Adipocyte (in vitro differentiated cells): ENCODE data around the gene RAMP2.
"Not testable (repeated sequence)": the region's sequence is repeated elsewhere in the genome, so short reads cannot be mapped to it uniquely, and the experiment has no call there.

Source experiments
- DNase-seq: peaks from one replicate; pipeline ENCODE4 v3.0.0-alpha.2; 2015; ENCODE audit warnings: low read depth
- H3K27me3 ChIP-seq: replicated peaks from 2 replicates; pipeline ENCODE4 v1.7.0; 2013; ENCODE audit warnings: mild to moderate bottlenecking, low read length, moderate library complexity; ENCODE audit not compliant: control insufficient read depth, insufficient read depth
- H3K36me3 ChIP-seq: 2 replicates; pipeline ENCODE4 v1.7.0; 2013; ENCODE audit warnings: low read length, mild to moderate bottlenecking, moderate library complexity; ENCODE audit not compliant: control insufficient read depth, insufficient read depth, severe bottlenecking
- H3K4me1 ChIP-seq: 2 replicates; pipeline ENCODE4 v1.7.0; 2013; ENCODE audit warnings: mild to moderate bottlenecking, low read length, moderate library complexity; ENCODE audit not compliant: control insufficient read depth, insufficient read depth
- H3K4me3 ChIP-seq: 2 replicates; pipeline ENCODE4 v1.7.0; 2013; ENCODE audit warnings: mild to moderate bottlenecking, low read length, moderate library complexity
- H3K9ac ChIP-seq: 2 replicates; pipeline ENCODE4 v1.7.0; 2013; ENCODE audit warnings: mild to moderate bottlenecking, low read length, moderate library complexity
- H3K9me3 ChIP-seq: 2 replicates; pipeline ENCODE4 v1.7.0; 2013; ENCODE audit warnings: mild to moderate bottlenecking, low read length, moderate library complexity; ENCODE audit not compliant: control insufficient read depth

RAMP2 gene

GRCh38 chr17:42760652-42761581 lies at the start of gene RAMP2:
RAMP2 (plus strand) TSS chr17:42761227; CDS start chr17:42761262, 35 bp downstream.
- no peaks in the 10 kb centered on the region for H3K27me3 ChIP-seq

GRCh38 chr17:42720996-42721583 lies 39.9 kb upstream of the RAMP2 start:
- DNase-seq = peak; percentile 92
- Histone ChIP-seq H3K36me3 (peaks cover 89% of the 10 kb centered on the region), H3K4me3 (no peak overlapping the region), H3K9ac (no peak overlapping the region), H3K9me3 (no peaks in the 10 kb centered on the region), H3K27me3 (no peaks in the 10 kb centered on the region), H3K4me1 (no peaks in the 10 kb centered on the region)

More at GRCh38 chr17:42760652-42761581, at the start of gene RAMP2:
- Histone ChIP-seq H3K36me3 (no peaks in the 10 kb centered on the region), H3K9ac (peak within 1 kb of the TSS; percentile 79), H3K9me3 (no peaks in the 10 kb centered on the region), H3K4me3 (peak within 1 kb of the TSS; percentile 72), H3K4me1 (peaks cover 19% of the 10 kb centered on the region)
- DNase-seq = peak; percentile 62

GRCh38 chr17:42723636-42724035 lies 37.4 kb upstream of the RAMP2 start:
- Histone ChIP-seq H3K4me3 (no peak overlapping the region), H3K27me3 (no peaks in the 10 kb centered on the region), H3K36me3 (peaks cover 79% of the 10 kb centered on the region), H3K9me3 (no peaks in the 10 kb centered on the region), H3K4me1 (no peaks in the 10 kb centered on the region), H3K9ac (no peak overlapping the region)
- DNase-seq = no peak

GRCh38 chr17:42725143-42725542 lies 35.9 kb upstream of the RAMP2 start:
- peaks cover 74% of the 10 kb centered on the region for H3K36me3 ChIP-seq
- no peaks in the 10 kb centered on the region for H3K9me3 ChIP-seq
- no peaks in the 10 kb centered on the region for H3K4me1 ChIP-seq
- H3K27me3 ChIP-seq = no peaks in the 10 kb centered on the region
- no peak for DNase-seq
- H3K4me3 ChIP-seq = no peak overlapping the region
- H3K9ac ChIP-seq = no peak overlapping the region

GRCh38 chr17:42740699-42741098 lies 20.3 kb upstream of the RAMP2 start:
- no peak for DNase-seq
- Histone ChIP-seq H3K9ac (no peak overlapping the region), H3K4me3 (no peak overlapping the region), H3K9me3 (no peaks in the 10 kb centered on the region), H3K27me3 (no peaks in the 10 kb centered on the region), H3K4me1 (peaks cover 28% of the 10 kb centered on the region), H3K36me3 (no peaks in the 10 kb centered on the region)

GRCh38 chr17:42742916-42743315 lies 18.1 kb upstream of the RAMP2 start:
- not testable (repeated sequence) for DNase-seq, H3K36me3 ChIP-seq, H3K4me3 ChIP-seq, H3K9me3 ChIP-seq, H3K27me3 ChIP-seq, H3K9ac ChIP-seq
- peaks cover 19% of the 10 kb centered on the region for H3K4me1 ChIP-seq

- Histone ChIP-seq H3K4me3 (peak overlapping the region; percentile 83), H3K4me1 (peaks cover 28% of the 10 kb centered on the region), H3K9me3 (no peaks in the 10 kb centered on the region), H3K36me3 (no peaks in the 10 kb centered on the region), H3K9ac (peak overlapping the region; percentile 87), H3K27me3 (no peaks in the 10 kb centered on the region)
- DNase-seq = no peak
These were observed 17.3 kb upstream of the RAMP2 start for GRCh38 chr17:42743595-42744282.

- peak overlapping the region; percentile 87 for H3K9ac ChIP-seq
- H3K27me3 ChIP-seq = no peaks in the 10 kb centered on the region
- H3K9me3 ChIP-seq = no peaks in the 10 kb centered on the region
- H3K36me3 ChIP-seq = no peaks in the 10 kb centered on the region
- peaks cover 33% of the 10 kb centered on the region for H3K4me1 ChIP-seq
- peak; percentile 63 for DNase-seq
- peak overlapping the region; percentile 83 for H3K4me3 ChIP-seq
These were observed 16.7 kb upstream of the RAMP2 start for GRCh38 chr17:42744283-42744805.

GRCh38 chr17:42744806-42745617 lies 16.0 kb upstream of the RAMP2 start, which contains the start of gene EZH1:
EZH1 (minus strand) TSS chr17:42745040; CDS start chr17:42728941, 16,099 bp downstream.
- H3K27me3 ChIP-seq = no peaks in the 10 kb centered on the region
- peak; percentile 98 for DNase-seq
- H3K4me1 ChIP-seq = peaks cover 40% of the 10 kb centered on the region
- H3K36me3 ChIP-seq = no peaks in the 10 kb centered on the region
- peak within 1 kb of the TSS; percentile 83 for H3K4me3 ChIP-seq
- H3K9me3 ChIP-seq = no peaks in the 10 kb centered on the region
- peak within 1 kb of the TSS; percentile 87 for H3K9ac ChIP-seq

- peaks cover 56% of the 10 kb centered on the region for H3K4me1 ChIP-seq
- no peaks in the 10 kb centered on the region for H3K27me3 ChIP-seq
- H3K36me3 ChIP-seq = no peaks in the 10 kb centered on the region
- H3K9ac ChIP-seq = peak overlapping the region; percentile 74
- no peak for DNase-seq
- H3K4me3 ChIP-seq = peak overlapping the region; percentile 27
- no peaks in the 10 kb centered on the region for H3K9me3 ChIP-seq
These were observed 12.7 kb upstream of the RAMP2 start for GRCh38 chr17:42748202-42748907.
